Measurements from ENCODE around the gene NTN1.

DNA sequence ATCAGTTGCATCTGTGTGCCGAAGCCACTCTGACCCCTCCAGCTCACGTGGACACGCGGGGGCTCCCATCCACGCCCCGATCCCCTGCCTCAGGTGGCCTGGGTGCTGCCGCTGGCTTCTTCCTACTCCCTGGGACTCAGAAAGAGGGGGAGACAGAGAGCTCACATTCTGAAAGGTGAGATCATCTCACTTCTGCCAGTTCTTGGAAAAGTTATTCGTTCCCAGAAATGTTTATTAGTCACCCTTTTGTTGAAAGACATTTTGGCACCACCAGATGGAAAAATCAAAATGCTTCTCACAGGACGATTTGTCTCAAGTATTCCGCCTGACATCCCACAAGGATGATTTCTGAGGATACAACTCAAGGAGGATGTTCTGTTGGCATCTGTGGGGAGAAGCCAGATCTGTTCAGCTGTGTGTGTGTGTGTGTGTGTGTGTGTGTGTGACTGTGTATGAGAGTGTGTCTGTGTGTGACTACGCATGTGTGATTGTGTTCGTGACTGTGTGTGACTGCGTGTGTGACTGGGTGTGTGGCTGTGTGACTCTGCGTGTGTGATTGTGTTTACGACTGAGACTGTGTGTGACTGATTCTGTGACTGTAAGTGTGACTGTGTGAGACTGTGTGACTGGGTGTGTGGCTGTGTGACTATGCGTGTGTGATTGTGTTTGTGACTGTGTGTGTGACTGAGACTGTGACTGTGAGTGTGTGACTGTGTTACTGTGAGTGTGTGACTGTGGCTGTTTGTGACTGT lies 207.3 kb downstream of the NTN1 start:
- TF ChIP-seq CTCF (conservative IDR thresholded peaks at IDR 0.05; ENCODE audit: low read length) (no peak), EZH2phosphoT487 (IDR thresholded peaks at IDR 0.05; ENCODE audit: borderline replicate concordance, low read depth, low read length) (no peak)

Data from OCI-LY7 (cell line).